ENCODE measurements around the gene SLC9C1. TPM values are rescaled to one million over a fixed set of nuclear protein-coding genes. Genes with fewer than 3 reads are reported as not detected.

SLC9C1 gene
- total and polyA plus RNA-seq, 9 of the 15 experiments (the other 6 are each of a cell fraction or from before 2014, with no cell fraction given), result not detected

DNA sequence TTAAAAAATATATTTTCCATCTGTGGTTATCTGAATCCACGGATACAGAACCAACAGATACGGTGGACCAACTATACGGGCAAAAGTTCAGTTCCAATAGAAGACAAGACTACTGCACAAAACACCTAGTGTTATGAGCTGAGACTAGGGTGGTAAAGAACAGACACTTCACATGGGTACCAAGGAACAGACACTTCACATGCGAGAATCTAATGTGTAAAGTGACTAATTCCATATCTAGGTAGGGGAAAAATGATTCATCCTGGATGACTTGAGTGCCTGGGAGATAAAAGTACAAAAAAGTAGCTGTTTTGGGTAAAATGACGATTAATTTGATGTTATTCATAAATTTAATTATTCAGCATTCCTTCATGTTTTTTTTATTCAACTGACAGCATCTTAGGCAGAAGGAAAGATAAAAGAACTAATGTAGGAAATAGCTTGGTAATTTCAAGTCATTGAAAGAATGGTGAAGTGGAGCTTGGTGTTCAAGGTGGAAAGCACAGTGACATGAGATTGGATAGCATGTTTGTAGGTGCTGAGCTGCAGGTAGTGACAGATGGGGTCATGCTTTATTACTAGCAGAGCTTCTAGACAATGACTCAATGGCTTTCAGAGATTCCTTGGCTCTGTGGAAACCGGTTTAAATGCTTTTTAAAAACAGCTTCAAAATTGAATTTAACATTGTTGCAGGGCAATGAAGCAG is 44.2 kb upstream of the SLC9C1 start:
- no peak for FAIRE-seq
- H3K4me3 ChIP-seq, result no peak overlapping the region
- DNase-seq (ENCODE audit: extremely low read depth in 1 of 4, low spot score in 3 of 4), result no peak
- H2AFZ ChIP-seq (ENCODE audit: low read depth, low read length), result no peak overlapping the region
- TF ChIP-seq CEBPG (CRISPR knock-in tag; IDR thresholded peaks at IDR 0.05) (no peak), CEBPG (tag; conservative IDR thresholded peaks at IDR 0.05 in 1 of 2, IDR thresholded peaks at IDR 0.05 in 1 of 2) (no peak), YY1 (IDR thresholded peaks at IDR 0.05; ENCODE audit: borderline replicate concordance in 1 of 3, control insufficient read depth in 1 of 3, extremely low read depth in 1 of 3, insufficient read depth in 3 of 3, insufficient read length in 1 of 3, insufficient replicate concordance in 2 of 3, low read depth in 1 of 3, low read length in 2 of 3) (no peak), ZNF175 (CRISPR knock-in tag; IDR thresholded peaks at IDR 0.05; ENCODE audit: low read depth) (no peak), NCOA6 (IDR thresholded peaks at IDR 0.05) (no peak), CGGBP1 (CRISPR knock-in tag; IDR thresholded peaks at IDR 0.05) (no peak), ZNF384 (IDR thresholded peaks at IDR 0.05; ENCODE audit: low read depth, low read length) (no peak), MTA3 (IDR thresholded peaks at IDR 0.05; ENCODE audit: borderline replicate concordance) (no peak), MTA1 (IDR thresholded peaks at IDR 0.05; ENCODE audit: borderline replicate concordance) (no peak), PHF20 (IDR thresholded peaks at IDR 0.05; ENCODE audit: partially characterized antibody) (no peak), ZNF133 (CRISPR knock-in tag; IDR thresholded peaks at IDR 0.05) (no peak)
- TF ChIP-seq, protein P1, sequence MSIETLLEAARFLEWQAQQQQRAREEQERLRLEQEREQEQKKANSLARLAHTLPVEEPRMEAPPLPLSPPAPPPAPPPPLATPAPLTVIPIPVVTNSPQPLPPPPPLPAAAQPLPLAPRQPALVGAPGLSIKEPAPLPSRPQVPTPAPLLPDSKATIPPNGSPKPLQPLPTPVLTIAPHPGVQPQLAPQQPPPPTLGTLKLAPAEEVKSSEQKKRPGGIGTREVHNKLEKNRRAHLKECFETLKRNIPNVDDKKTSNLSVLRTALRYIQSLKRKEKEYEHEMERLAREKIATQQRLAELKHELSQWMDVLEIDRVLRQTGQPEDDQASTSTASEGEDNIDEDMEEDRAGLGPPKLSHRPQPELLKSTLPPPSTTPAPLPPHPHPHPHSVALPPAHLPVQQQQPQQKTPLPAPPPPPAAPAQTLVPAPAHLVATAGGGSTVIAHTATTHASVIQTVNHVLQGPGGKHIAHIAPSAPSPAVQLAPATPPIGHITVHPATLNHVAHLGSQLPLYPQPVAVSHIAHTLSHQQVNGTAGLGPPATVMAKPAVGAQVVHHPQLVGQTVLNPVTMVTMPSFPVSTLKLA (conservative IDR thresholded peaks at IDR 0.05), result no peak
- TF ChIP-seq, protein P2, sequence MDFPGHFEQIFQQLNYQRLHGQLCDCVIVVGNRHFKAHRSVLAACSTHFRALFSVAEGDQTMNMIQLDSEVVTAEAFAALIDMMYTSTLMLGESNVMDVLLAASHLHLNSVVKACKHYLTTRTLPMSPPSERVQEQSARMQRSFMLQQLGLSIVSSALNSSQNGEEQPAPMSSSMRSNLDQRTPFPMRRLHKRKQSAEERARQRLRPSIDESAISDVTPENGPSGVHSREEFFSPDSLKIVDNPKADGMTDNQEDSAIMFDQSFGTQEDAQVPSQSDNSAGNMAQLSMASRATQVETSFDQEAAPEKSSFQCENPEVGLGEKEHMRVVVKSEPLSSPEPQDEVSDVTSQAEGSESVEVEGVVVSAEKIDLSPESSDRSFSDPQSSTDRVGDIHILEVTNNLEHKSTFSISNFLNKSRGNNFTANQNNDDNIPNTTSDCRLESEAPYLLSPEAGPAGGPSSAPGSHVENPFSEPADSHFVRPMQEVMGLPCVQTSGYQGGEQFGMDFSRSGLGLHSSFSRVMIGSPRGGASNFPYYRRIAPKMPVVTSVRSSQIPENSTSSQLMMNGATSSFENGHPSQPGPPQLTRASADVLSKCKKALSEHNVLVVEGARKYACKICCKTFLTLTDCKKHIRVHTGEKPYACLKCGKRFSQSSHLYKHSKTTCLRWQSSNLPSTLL (IDR thresholded peaks at IDR 0.05), result no peak
- H4K20me1 ChIP-seq (replicated peaks; ENCODE audit: control insufficient read depth, insufficient read depth, low read length), result no peaks in the 10 kb centered on the region
- peaks cover 0 to 3% of the 10 kb centered on the region in 2 experiments; a peak in 2 of 5 replicates for H3K4me1 ChIP-seq (replicated peaks in 1 of 2; ENCODE audit: control insufficient read depth in 2 of 2, insufficient read depth in 2 of 2, low read length in 2 of 2)
- H3K36me3 ChIP-seq (ENCODE audit: control insufficient read depth, insufficient read depth, low read length), result no peaks in the 10 kb centered on the region
- peaks cover 3 to 9% of the 10 kb centered on the region in 2 experiments; a peak in 4 of 5 replicates for H3K27me3 ChIP-seq (ENCODE audit: control insufficient read depth in 2 of 2, insufficient read depth in 2 of 2, low read length in 2 of 2)
- WGBS (ENCODE audit: insufficient coverage, low coverage, missing lambda C conversion rate), result 0% methylated on average over 6 of the region's 6 CpGs
- ChIA-PET CTCF (ENCODE audit: low intra/inter-chr PET ratio) (no interaction called here), POLR2A (no interaction called here)
- no peak overlapping the region for H3K4me2 ChIP-seq (ENCODE audit: insufficient read depth, low read length)
- no peak for ATAC-seq
- H3K9me1 ChIP-seq (ENCODE audit: control insufficient read depth, insufficient read depth, low read length), result no peaks in the 10 kb centered on the region
- intact Hi-C loops (cut with micrococcal nuclease), result no loop called here
- BruUV-seq (replicated peaks), result no TSS peak
- H3K27ac ChIP-seq (ENCODE audit: extremely low read depth, low read depth, low read length), result no peak overlapping the region
- in situ Hi-C loops (cut with MboI), result no loop called here
- no peak overlapping the region for H3K9ac ChIP-seq (ENCODE audit: insufficient read depth in 1 of 2, low read depth in 2 of 2, low read length in 2 of 2)
- H3K79me2 ChIP-seq (ENCODE audit: control insufficient read depth, insufficient read depth, low read length), result no peaks in the 10 kb centered on the region
- no peaks in the 10 kb centered on the region for H3K9me3 ChIP-seq (replicated peaks; ENCODE audit: control insufficient read depth, insufficient read depth, low read depth, low read length)
